ENCODE data around the gene PARVB. TPM values are rescaled to one million over a fixed set of nuclear protein-coding genes. Genes with fewer than 3 reads are reported as not detected.

PARVB gene
- total and polyA plus RNA-seq, 5 donors from 2014 or later = 3.7 to 20.6 (median 6.2) TPM

GRCh38 chr22:44102121-44102520 lies 78.0 kb downstream of the PARVB start:
- Histone ChIP-seq H3K9me3 (ENCODE audit: control insufficient read depth in 2 of 2, low read length in 2 of 2) (no peaks in the 10 kb centered on the region), H3K4me1 (ENCODE audit: control insufficient read depth, insufficient read depth, low read length, poor library complexity, severe bottlenecking) (no peaks in the 10 kb centered on the region), H3K27me3 (ENCODE audit: control insufficient read depth, insufficient read depth, low read length) (no peaks in the 10 kb centered on the region), H3K4me3 (ENCODE audit: low read depth, low read length) (no peak overlapping the region), H3K27ac (ENCODE audit: insufficient read depth, low read length, poor library complexity, severe bottlenecking) (no peak overlapping the region), H3K36me3 (ENCODE audit: control insufficient read depth, insufficient read depth, low read length) (peaks cover 7% of the 10 kb centered on the region)
- ATAC-seq (ENCODE audit: low read depth in 2 of 2) (no peak), DNase-seq (no peak)
- Mint-ChIP-seq H3K36me3 (peaks cover 7% of the 10 kb centered on the region), H3K27me3 (no peaks in the 10 kb centered on the region), H3K4me1 (peaks cover 0 to 4% (median 4%) of the 10 kb centered on the region in 4 donors), H3K27ac (no peak overlapping the region), H3K9me3 (no peaks in the 10 kb centered on the region), H3K4me3 (no peak overlapping the region)

- H3K9me3 ChIP-seq (ENCODE audit: control insufficient read depth in 2 of 2, low read length in 2 of 2) = no peaks in the 10 kb centered on the region
- H3K27ac ChIP-seq (ENCODE audit: insufficient read depth, low read length, poor library complexity, severe bottlenecking) = no peak overlapping the region
- H3K4me3 ChIP-seq (ENCODE audit: low read depth, low read length) = no peak overlapping the region
- peaks cover 0 to 10% (median 7%) of the 10 kb centered on the region in 4 donors for H3K4me1 Mint-ChIP-seq
- DNase-seq (no peak), ATAC-seq (ENCODE audit: low read depth in 2 of 2) (no peak)
- H3K27me3 Mint-ChIP-seq = no peaks in the 10 kb centered on the region
- H3K9me3 Mint-ChIP-seq = no peaks in the 10 kb centered on the region
- peaks cover 7% of the 10 kb centered on the region for H3K36me3 Mint-ChIP-seq
- H3K4me3 Mint-ChIP-seq = no peak overlapping the region
- peaks cover 7% of the 10 kb centered on the region for H3K36me3 ChIP-seq (ENCODE audit: control insufficient read depth, insufficient read depth, low read length)
- H3K27me3 ChIP-seq (ENCODE audit: control insufficient read depth, insufficient read depth, low read length) = no peaks in the 10 kb centered on the region
- H3K27ac Mint-ChIP-seq = no peak overlapping the region
- peaks cover 3% of the 10 kb centered on the region for H3K4me1 ChIP-seq (ENCODE audit: control insufficient read depth, insufficient read depth, low read length, poor library complexity, severe bottlenecking)
Observed at GRCh38 chr22:44102856-44103255, 78.8 kb downstream of the PARVB start.

GRCh38 chr22:44103735-44104480 lies 79.8 kb downstream of the PARVB start:
- Histone ChIP-seq H3K27me3 (ENCODE audit: control insufficient read depth, insufficient read depth, low read length) (no peaks in the 10 kb centered on the region), H3K4me1 (ENCODE audit: control insufficient read depth, insufficient read depth, low read length, poor library complexity, severe bottlenecking) (peaks cover 3% of the 10 kb centered on the region), H3K4me3 (ENCODE audit: low read depth, low read length) (no peak overlapping the region), H3K9me3 (ENCODE audit: control insufficient read depth in 2 of 2, low read length in 2 of 2) (no peaks in the 10 kb centered on the region), H3K36me3 (ENCODE audit: control insufficient read depth, insufficient read depth, low read length) (peaks cover 7% of the 10 kb centered on the region), H3K27ac (ENCODE audit: insufficient read depth, low read length, poor library complexity, severe bottlenecking) (no peak overlapping the region)
- peak overlapping the region in 1 of 4 donors; percentile 32 for H3K4me3 Mint-ChIP-seq
- H3K27me3 Mint-ChIP-seq = no peaks in the 10 kb centered on the region
- no peak for DNase-seq
- no peak overlapping the region for H3K27ac Mint-ChIP-seq
- peaks cover 7% of the 10 kb centered on the region for H3K36me3 Mint-ChIP-seq
- H3K4me1 Mint-ChIP-seq = peaks cover 0 to 10% (median 7%) of the 10 kb centered on the region in 4 donors
- ATAC-seq (ENCODE audit: low read depth in 2 of 2) = no peak
- H3K9me3 Mint-ChIP-seq = peaks cover 0 to 2% (median 0%) of the 10 kb centered on the region in 7 donors

- H3K27me3 ChIP-seq (ENCODE audit: control insufficient read depth, insufficient read depth, low read length) = no peaks in the 10 kb centered on the region
- H3K36me3 ChIP-seq (ENCODE audit: control insufficient read depth, insufficient read depth, low read length) = peaks cover 3% of the 10 kb centered on the region
- H3K9me3 ChIP-seq (ENCODE audit: control insufficient read depth in 2 of 2, low read length in 2 of 2) = no peaks in the 10 kb centered on the region
- Mint-ChIP-seq H3K27me3 (no peaks in the 10 kb centered on the region), H3K9me3 (peaks cover 0 to 2% (median 0%) of the 10 kb centered on the region in 7 donors), H3K36me3 (peaks cover 3% of the 10 kb centered on the region), H3K27ac (peak overlapping the region in 1 of 3 donors; percentile 75), H3K4me3 (no peak overlapping the region), H3K4me1 (peaks cover 0 to 10% (median 7%) of the 10 kb centered on the region in 4 donors)
- no peak overlapping the region for H3K27ac ChIP-seq (ENCODE audit: insufficient read depth, low read length, poor library complexity, severe bottlenecking)
- H3K4me3 ChIP-seq (ENCODE audit: low read depth, low read length) = no peak overlapping the region
- peaks cover 3% of the 10 kb centered on the region for H3K4me1 ChIP-seq (ENCODE audit: control insufficient read depth, insufficient read depth, low read length, poor library complexity, severe bottlenecking)
- DNase-seq (peak in 1 of 3 donors; percentile 26), ATAC-seq (ENCODE audit: low read depth in 2 of 2) (peak in 1 of 2 donors; percentile 44)
Observed at GRCh38 chr22:44107340-44107739, 83.2 kb downstream of the PARVB start.

- Histone ChIP-seq H3K4me3 (ENCODE audit: low read depth, low read length) (no peak overlapping the region), H3K9me3 (ENCODE audit: control insufficient read depth in 2 of 2, low read length in 2 of 2) (no peaks in the 10 kb centered on the region), H3K36me3 (ENCODE audit: control insufficient read depth, insufficient read depth, low read length) (peaks cover 3% of the 10 kb centered on the region), H3K27me3 (ENCODE audit: control insufficient read depth, insufficient read depth, low read length) (no peaks in the 10 kb centered on the region), H3K4me1 (ENCODE audit: control insufficient read depth, insufficient read depth, low read length, poor library complexity, severe bottlenecking) (peaks cover 3% of the 10 kb centered on the region), H3K27ac (ENCODE audit: insufficient read depth, low read length, poor library complexity, severe bottlenecking) (no peak overlapping the region)
- H3K36me3 Mint-ChIP-seq = peaks cover 3% of the 10 kb centered on the region
- ATAC-seq (ENCODE audit: low read depth in 2 of 2) = no peak
- H3K27ac Mint-ChIP-seq = no peak overlapping the region
- no peaks in the 10 kb centered on the region for H3K27me3 Mint-ChIP-seq
- no peak for DNase-seq
- peaks cover 0 to 10% (median 7%) of the 10 kb centered on the region in 4 donors for H3K4me1 Mint-ChIP-seq
- no peak overlapping the region for H3K4me3 Mint-ChIP-seq
- peaks cover 0 to 2% (median 0%) of the 10 kb centered on the region in 7 donors for H3K9me3 Mint-ChIP-seq
Observed at GRCh38 chr22:44108076-44108475, 84.0 kb downstream of the PARVB start.

- Mint-ChIP-seq H3K4me1 (peaks cover 0 to 10% (median 7%) of the 10 kb centered on the region in 4 donors), H3K27ac (peak overlapping the region in 1 of 3 donors; percentile 71), H3K27me3 (no peaks in the 10 kb centered on the region), H3K4me3 (no peak overlapping the region), H3K36me3 (peaks cover 3% of the 10 kb centered on the region), H3K9me3 (peaks cover 0 to 2% (median 0%) of the 10 kb centered on the region in 7 donors)
- no peaks in the 10 kb centered on the region for H3K9me3 ChIP-seq (ENCODE audit: control insufficient read depth in 2 of 2, low read length in 2 of 2)
- DNase-seq = no peak
- peaks cover 3% of the 10 kb centered on the region for H3K4me1 ChIP-seq (ENCODE audit: control insufficient read depth, insufficient read depth, low read length, poor library complexity, severe bottlenecking)
- H3K4me3 ChIP-seq (ENCODE audit: low read depth, low read length) = no peak overlapping the region
- no peak overlapping the region for H3K27ac ChIP-seq (ENCODE audit: insufficient read depth, low read length, poor library complexity, severe bottlenecking)
- no peaks in the 10 kb centered on the region for H3K27me3 ChIP-seq (ENCODE audit: control insufficient read depth, insufficient read depth, low read length)
- H3K36me3 ChIP-seq (ENCODE audit: control insufficient read depth, insufficient read depth, low read length) = peaks cover 1% of the 10 kb centered on the region
- no peak for ATAC-seq (ENCODE audit: low read depth in 2 of 2)
Observed at GRCh38 chr22:44108806-44109385, 84.8 kb downstream of the PARVB start.

- Mint-ChIP-seq H3K9me3 (peaks cover 0 to 2% (median 0%) of the 10 kb centered on the region in 7 donors), H3K36me3 (peaks cover 3% of the 10 kb centered on the region), H3K27me3 (no peaks in the 10 kb centered on the region), H3K27ac (no peak overlapping the region), H3K4me3 (no peak overlapping the region), H3K4me1 (peaks cover 0 to 10% (median 7%) of the 10 kb centered on the region in 4 donors)
- Histone ChIP-seq H3K27ac (ENCODE audit: insufficient read depth, low read length, poor library complexity, severe bottlenecking) (no peak overlapping the region), H3K9me3 (ENCODE audit: control insufficient read depth in 2 of 2, low read length in 2 of 2) (no peaks in the 10 kb centered on the region), H3K27me3 (ENCODE audit: control insufficient read depth, insufficient read depth, low read length) (no peaks in the 10 kb centered on the region), H3K4me1 (ENCODE audit: control insufficient read depth, insufficient read depth, low read length, poor library complexity, severe bottlenecking) (peaks cover 3% of the 10 kb centered on the region), H3K4me3 (ENCODE audit: low read depth, low read length) (no peak overlapping the region), H3K36me3 (ENCODE audit: control insufficient read depth, insufficient read depth, low read length) (no peaks in the 10 kb centered on the region)
- DNase-seq (no peak), ATAC-seq (ENCODE audit: low read depth in 2 of 2) (no peak)
Observed at GRCh38 chr22:44109416-44109815, 85.3 kb downstream of the PARVB start.

Measured in CD4-positive, CD25-positive, alpha-beta regulatory T cell (primary cell).